ENCODE data around the gene RNF144A. TPM values are rescaled to one million over a fixed set of nuclear protein-coding genes. Genes with fewer than 3 reads are reported as not detected.

The RNF144A gene
- total RNA-seq, 6 donors from 2014 or later: 9.9 to 20.7 (median 13.4) TPM

- H3K36me3 ChIP-seq: no peaks in the 10 kb centered on the region
- no peaks in the 10 kb centered on the region for H3K9me3 ChIP-seq
- H3K4me3 ChIP-seq: no peak overlapping the region
- H3K4me1 ChIP-seq: peaks cover 22 to 31% (median 27%) of the 10 kb centered on the region in 4 donors
- TF ChIP-seq POLR2AphosphoS5 (IDR thresholded peaks at IDR 0.05): no peak
- no peak for TF ChIP-seq EP300 (IDR thresholded peaks at IDR 0.05)
- TF ChIP-seq POLR2A (IDR thresholded peaks at IDR 0.05): no peak
- TF ChIP-seq, protein P1, sequence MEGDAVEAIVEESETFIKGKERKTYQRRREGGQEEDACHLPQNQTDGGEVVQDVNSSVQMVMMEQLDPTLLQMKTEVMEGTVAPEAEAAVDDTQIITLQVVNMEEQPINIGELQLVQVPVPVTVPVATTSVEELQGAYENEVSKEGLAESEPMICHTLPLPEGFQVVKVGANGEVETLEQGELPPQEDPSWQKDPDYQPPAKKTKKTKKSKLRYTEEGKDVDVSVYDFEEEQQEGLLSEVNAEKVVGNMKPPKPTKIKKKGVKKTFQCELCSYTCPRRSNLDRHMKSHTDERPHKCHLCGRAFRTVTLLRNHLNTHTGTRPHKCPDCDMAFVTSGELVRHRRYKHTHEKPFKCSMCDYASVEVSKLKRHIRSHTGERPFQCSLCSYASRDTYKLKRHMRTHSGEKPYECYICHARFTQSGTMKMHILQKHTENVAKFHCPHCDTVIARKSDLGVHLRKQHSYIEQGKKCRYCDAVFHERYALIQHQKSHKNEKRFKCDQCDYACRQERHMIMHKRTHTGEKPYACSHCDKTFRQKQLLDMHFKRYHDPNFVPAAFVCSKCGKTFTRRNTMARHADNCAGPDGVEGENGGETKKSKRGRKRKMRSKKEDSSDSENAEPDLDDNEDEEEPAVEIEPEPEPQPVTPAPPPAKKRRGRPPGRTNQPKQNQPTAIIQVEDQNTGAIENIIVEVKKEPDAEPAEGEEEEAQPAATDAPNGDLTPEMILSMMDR (IDR thresholded peaks at IDR 0.05): no peak
- WGBS, 2 donors: 9 to 18% methylated on average over 3 of the region's 3 CpGs
- ATAC-seq (ENCODE audit: low FRiP score in 2 of 2) (peak; percentile 27 to 82), DNase-seq (peak in 1 of 2 donors; percentile 76)
- H3K27me3 ChIP-seq: no peaks in the 10 kb centered on the region
- H3K27ac ChIP-seq: peak overlapping the region in 3 of 4 donors; percentile 1 to 64 (median 51)
Observed at GRCh38 chr2:6986301-6986911, 69.2 kb downstream of the RNF144A start.

DNA sequence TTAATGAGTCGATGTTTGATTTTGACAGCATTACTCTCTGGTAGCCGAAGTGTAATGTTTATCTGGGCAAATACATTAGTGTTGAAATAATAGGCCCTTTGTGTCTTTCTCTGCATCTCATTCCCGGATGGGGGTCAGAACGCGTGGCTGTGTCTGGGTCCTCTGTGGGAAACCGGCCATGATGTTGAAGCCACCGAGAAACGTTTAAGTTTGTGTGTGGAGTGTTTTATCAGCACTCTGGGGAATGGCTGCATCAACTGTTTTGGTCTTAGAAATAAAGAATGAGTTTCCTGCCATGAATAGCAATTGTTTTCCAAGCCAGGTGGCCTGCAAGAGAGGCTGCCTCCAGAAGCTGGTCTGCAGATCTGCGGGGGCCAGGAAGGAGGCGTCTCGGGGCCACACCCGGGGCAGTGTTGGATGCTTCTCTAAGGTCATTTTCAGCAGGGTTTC, 69.7 kb downstream of the RNF144A start:
- H3K4me1 ChIP-seq: peaks cover 22 to 31% (median 27%) of the 10 kb centered on the region in 4 donors
- H3K36me3 ChIP-seq: no peaks in the 10 kb centered on the region
- DNase-seq: no peak
- ATAC-seq (ENCODE audit: low FRiP score in 2 of 2): no peak
- H3K27ac ChIP-seq: peak overlapping the region in 3 of 4 donors; percentile 1 to 64 (median 51)
- no peak overlapping the region for H3K4me3 ChIP-seq
- TF ChIP-seq, protein P1 (IDR thresholded peaks at IDR 0.05): no peak
- no peak for TF ChIP-seq POLR2A (IDR thresholded peaks at IDR 0.05)
- no peak for TF ChIP-seq POLR2AphosphoS5 (IDR thresholded peaks at IDR 0.05)
- TF ChIP-seq EP300 (IDR thresholded peaks at IDR 0.05): no peak
- no peaks in the 10 kb centered on the region for H3K9me3 ChIP-seq
- 54 to 68% methylated on average over 12 of the region's 12 CpGs for WGBS, 2 donors
- no peaks in the 10 kb centered on the region for H3K27me3 ChIP-seq

DNA sequence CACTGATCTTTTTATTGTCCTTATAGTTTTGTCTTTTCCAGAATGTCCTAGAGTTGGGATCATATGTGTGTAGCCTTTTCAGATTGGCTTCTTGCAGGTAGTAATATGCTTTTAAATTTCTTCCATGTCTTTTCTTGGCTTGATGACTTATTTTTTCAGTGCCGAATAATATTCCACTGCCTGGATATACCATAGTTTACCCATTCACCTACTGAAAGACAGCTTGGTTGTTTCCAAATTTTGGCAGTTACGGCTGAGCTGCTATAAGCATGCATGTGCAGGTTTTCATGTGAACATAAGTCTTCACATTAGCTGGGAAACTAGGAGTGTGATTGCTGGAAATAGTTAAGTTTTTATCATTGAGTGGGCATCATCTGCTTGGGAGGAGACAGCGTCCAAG, 73.7 kb downstream of the RNF144A start:
- H3K27me3 ChIP-seq: no peaks in the 10 kb centered on the region
- DNase-seq: no peak
- 96 to 99% methylated on average over 3 of the region's 3 CpGs for WGBS, 2 donors
- H3K4me3 ChIP-seq: no peak overlapping the region
- H3K36me3 ChIP-seq: no peaks in the 10 kb centered on the region
- H3K9me3 ChIP-seq: no peaks in the 10 kb centered on the region
- no peak for ATAC-seq (ENCODE audit: low FRiP score in 2 of 2)
- H3K27ac ChIP-seq: no peak overlapping the region
- H3K4me1 ChIP-seq: peaks cover 30 to 40% (median 34%) of the 10 kb centered on the region in 4 donors
- TF ChIP-seq, protein P1 (IDR thresholded peaks at IDR 0.05): no peak
- TF ChIP-seq POLR2A (IDR thresholded peaks at IDR 0.05) (no peak), EP300 (IDR thresholded peaks at IDR 0.05) (no peak), POLR2AphosphoS5 (IDR thresholded peaks at IDR 0.05) (no peak)

DNA sequence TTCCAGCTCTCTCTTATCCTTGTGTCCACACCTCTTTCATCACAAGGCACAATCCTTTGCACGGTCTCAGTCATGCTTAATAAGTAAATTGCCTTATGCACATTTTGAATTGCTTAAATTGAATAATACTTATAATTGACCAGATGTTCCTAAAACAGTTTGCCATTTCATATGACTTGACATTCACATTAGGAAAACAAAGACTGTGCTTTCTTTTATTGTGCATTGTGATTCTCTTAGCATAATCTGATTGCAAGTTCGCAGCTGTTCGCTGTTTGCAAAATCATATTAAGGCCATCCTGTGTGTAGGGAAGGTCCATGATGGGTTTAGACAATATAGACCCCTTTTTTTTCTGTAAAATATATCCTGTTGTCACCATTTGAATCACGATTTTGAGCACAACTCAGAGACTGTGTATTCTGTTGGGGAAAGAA, 75.6 kb downstream of the RNF144A start:
- ATAC-seq (ENCODE audit: low FRiP score in 2 of 2) (no peak), DNase-seq (no peak)
- Histone ChIP-seq H3K27me3 (no peaks in the 10 kb centered on the region), H3K27ac (peak overlapping the region; percentile 1 to 56 (median 24)), H3K4me3 (no peak overlapping the region), H3K9me3 (no peaks in the 10 kb centered on the region), H3K4me1 (peaks cover 13 to 24% (median 20%) of the 10 kb centered on the region in 4 donors), H3K36me3 (no peaks in the 10 kb centered on the region)
- WGBS, 2 donors: 61 to 67% methylated on average over 4 of the region's 4 CpGs
- TF ChIP-seq POLR2AphosphoS5 (IDR thresholded peaks at IDR 0.05) (no peak), POLR2A (IDR thresholded peaks at IDR 0.05) (no peak), EP300 (IDR thresholded peaks at IDR 0.05) (no peak)
- TF ChIP-seq, protein P1 (IDR thresholded peaks at IDR 0.05): no peak
